GM12875 (cell line): ENCODE results near the gene THAP11.

Experiments used
- H3K4me3 ChIP-seq: one replicate; pipeline ENCODE4 v1.5.1; 2011; ENCODE audit warnings: low read depth, low read length, control low read depth
- CTCF ChIP-seq: IDR thresholded peaks from 2 replicates; pipeline ENCODE4 v1.5.1; 2011; ENCODE audit warnings: low read depth, mild to moderate bottlenecking, control low read depth, inconsistent platforms, low read length, moderate library complexity, borderline replicate concordance; ENCODE audit not compliant: insufficient read depth

Gene THAP11

GRCh38 chr16:67845291-67846062 is 3.4 kb downstream of the THAP11 start:
- TF ChIP-seq CTCF = no peak
- H3K4me3 ChIP-seq = peak overlapping the region; percentile 80

- peak overlapping the region; percentile 80 for H3K4me3 ChIP-seq
- TF ChIP-seq CTCF = no peak
Observed at GRCh38 chr16:67846063-67846319, 3.9 kb downstream of the THAP11 start.

- TF ChIP-seq CTCF = no peak
Observed at GRCh38 chr16:67846320-67847063, 4.4 kb downstream of the THAP11 start, which contains the start of gene NUTF2. Gene NUTF2 (plus strand): TSS chr16:67846933. CDS start chr16:67865131, 18,198 bp downstream.

GRCh38 chr16:67847064-67847861 is 5.1 kb downstream of the THAP11 start, which contains the start of gene CENPT:
Gene CENPT (minus strand): TSS chr16:67847693. CDS start chr16:67833859, 13,834 bp downstream.
- peak within 1 kb of the TSS; percentile 80 for H3K4me3 ChIP-seq
- no peak for TF ChIP-seq CTCF

More at GRCh38 chr16:67846320-67847063, 4.4 kb downstream of the THAP11 start, which contains the start of gene NUTF2:
- peak within 1 kb of the TSS; percentile 80 for H3K4me3 ChIP-seq

- peak overlapping the region; percentile 80 for H3K4me3 ChIP-seq
- no peak for TF ChIP-seq CTCF
Observed at GRCh38 chr16:67848118-67848517, 6.0 kb downstream of the THAP11 start.

- no peak for TF ChIP-seq CTCF
- no peak overlapping the region for H3K4me3 ChIP-seq
Observed at GRCh38 chr16:67853670-67854069, 11.6 kb downstream of the THAP11 start.
